GM12878 (cell line): ENCODE results near the gene MB21D2. TPM values are rescaled to one million over a fixed set of nuclear protein-coding genes. Genes with fewer than 3 reads are reported as not detected.

Source experiments
- ATAC-seq: fragments of 200-7000 bp; cut with Tn5 transposase; 3 replicates; pipeline ENCODE4 v1.9.1; 2020; ENCODE audit warnings: mild to moderate bottlenecking, moderate library complexity
- BruUV-seq: library from RNA; stranded (reverse); fragments of 400-500 nt; replicated peaks from 2 replicates; lab custom pipeline; 2021; lab: Mats Ljungman, UMichigan
- CTCF ChIA-PET: fragments of 300-600 bp; sonication (Branson Sonifier 250); formaldehyde crosslinking; extraction: SDS; loops from one replicate; lab custom pipeline; 2021; ENCODE audit warnings: inconsistent platforms; lab: Yijun Ruan, JAX
- POLR2A ChIA-PET: fragments of 350-600 bp; formaldehyde crosslinking; extraction: SDS; loops from one replicate; lab custom pipeline; 2021; ENCODE audit warnings: inconsistent platforms; lab: Charles Lee
- RAD21 ChIA-PET: fragments of 300-600 bp; sonication (Branson Sonifier 250); formaldehyde crosslinking; loops from one replicate; lab custom pipeline; 2023; ENCODE audit warnings: antibody characterized with exemption; ENCODE audit not compliant: unreplicated experiment; lab: Charles Lee
- SMC1A ChIA-PET: fragments of 300-600 bp; sonication (Branson Sonifier 250); formaldehyde crosslinking; loops from one replicate; lab custom pipeline; 2023; ENCODE audit not compliant: unreplicated experiment, uncharacterized antibody; lab: Charles Lee
- DNase-seq: peaks from one replicate; pipeline ENCODE4 v3.0.0-alpha.2; 2011; ENCODE audit warnings: low read depth, low spot score
- FAIRE-seq: peaks from 3 replicates; lab custom pipeline; 2011; peaks lifted over from hg19 to GRCh38; lab: Jason Lieb, UNC
- H2AFZ ChIP-seq: 2 replicates; pipeline ENCODE4 v1.6.0; 2011; ENCODE audit warnings: low read depth, low read length, control low read depth; ENCODE audit not compliant: control insufficient read depth
- H3K27ac ChIP-seq: 2 replicates; pipeline ENCODE4 v1.5.1; 2011; ENCODE audit warnings: control low read depth; ENCODE audit not compliant: control insufficient read depth, insufficient read depth
- H3K27me3 ChIP-seq, 2 experiments: replicated peaks in 1 of 2; 2 replicates each; pipeline versions ENCODE4 v1.6.0 to v1.6.1; 2011; ENCODE audit warnings: low read length in 1 of 2; ENCODE audit not compliant: control insufficient read depth in 2 of 2, insufficient read depth in 2 of 2
- H3K36me3 ChIP-seq, 2 experiments: 2 replicates each; pipeline ENCODE4 v1.5.1; 2011; ENCODE audit warnings: low read length in 1 of 2; ENCODE audit not compliant: control insufficient read depth in 2 of 2, insufficient read depth in 2 of 2
- H3K4me1 ChIP-seq: 2 replicates; pipeline ENCODE4 v1.6.1; 2011; ENCODE audit warnings: mild to moderate bottlenecking, low read length, moderate library complexity, mixed read lengths; ENCODE audit not compliant: control insufficient read depth, insufficient read depth
- H3K4me2 ChIP-seq: 2 replicates; pipeline ENCODE4 v1.6.0; 2011; ENCODE audit warnings: control low read depth; ENCODE audit not compliant: control insufficient read depth, insufficient read depth
- H3K4me3 ChIP-seq: fragments of 200-600 bp; sonication (generic); 2 replicates; pipeline ENCODE4 v1.5.1; 2016
- H3K79me2 ChIP-seq: 2 replicates; pipeline ENCODE4 v1.6.0; 2011; ENCODE audit warnings: low read length; ENCODE audit not compliant: control insufficient read depth, insufficient read depth
- H3K9ac ChIP-seq: 2 replicates; pipeline ENCODE4 v1.8.0; 2011; ENCODE audit warnings: low read length, control low read depth, mixed read lengths; ENCODE audit not compliant: control insufficient read depth, insufficient read depth
- H3K9me3 ChIP-seq: replicated peaks from 3 replicates; pipeline ENCODE4 v1.5.1; 2011; ENCODE audit warnings: mild to moderate bottlenecking, low read length; ENCODE audit not compliant: control insufficient read depth, insufficient read depth
- H4K20me1 ChIP-seq: 2 replicates; pipeline ENCODE4 v1.6.0; 2011; ENCODE audit not compliant: control insufficient read depth, insufficient read depth
- E2F8 ChIP-seq: fragments of 450-650 bp; IDR thresholded peaks from 2 replicates; pipeline ENCODE4 v1.6.1; 2018; ENCODE audit warnings: mild to moderate bottlenecking, low read depth, moderate library complexity; ENCODE audit not compliant: partially characterized antibody
- EP300 ChIP-seq, 2 experiments: fragments of 150-350 bp in 1 of 2; IDR thresholded peaks; 2 replicates each; pipeline ENCODE4 v1.6.1; 2011 to 2012; ENCODE audit warnings: low read depth in 2 of 2, low read length in 2 of 2, borderline replicate concordance in 1 of 2, improper control_type of control experiment in 1 of 2, inconsistent platforms in 1 of 2; ENCODE audit not compliant: control insufficient read depth in 1 of 2
- ESRRA ChIP-seq: IDR thresholded peaks from 2 replicates; pipeline ENCODE4 v1.6.1; 2012; ENCODE audit warnings: mild to moderate bottlenecking, low read length, improper control_type of control experiment
- HSF1 ChIP-seq: fragments of 150-350 bp; IDR thresholded peaks from 2 replicates; pipeline ENCODE4 v1.6.1; 2014; ENCODE audit warnings: mild to moderate bottlenecking, low read depth, low read length
- IRF3 ChIP-seq: fragments of 450-650 bp; IDR thresholded peaks from 2 replicates; pipeline ENCODE4 v1.6.1; 2014; ENCODE audit warnings: mild to moderate bottlenecking
- KDM1A ChIP-seq: fragments of 200-600 bp; sonication (generic); IDR thresholded peaks from 2 replicates; pipeline ENCODE4 v1.6.1; 2016; ENCODE audit warnings: borderline replicate concordance
- MLLT1 ChIP-seq: fragments of 450-650 bp; IDR thresholded peaks from 2 replicates; pipeline ENCODE4 v1.6.1; 2016; ENCODE audit warnings: mild to moderate bottlenecking
- MYC ChIP-seq: IDR thresholded peaks from 2 replicates; pipeline ENCODE4 v1.6.1; 2011; ENCODE audit warnings: mild to moderate bottlenecking, low read length, moderate library complexity, inconsistent platforms; ENCODE audit not compliant: insufficient read depth, insufficient replicate concordance, insufficient read length, severe bottlenecking
- NFXL1 ChIP-seq: fragments of 450-650 bp; IDR thresholded peaks from 2 replicates; pipeline ENCODE4 v1.6.1; 2017; ENCODE audit warnings: antibody characterized with exemption, mild to moderate bottlenecking, borderline replicate concordance
- PBX3 ChIP-seq: IDR thresholded peaks from 2 replicates; pipeline ENCODE4 v1.6.1; 2011; ENCODE audit warnings: mild to moderate bottlenecking, low read depth, low read length, moderate library complexity; ENCODE audit not compliant: insufficient replicate concordance
- RCOR1 ChIP-seq: conservative IDR thresholded peaks from 2 replicates; pipeline ENCODE4 v1.6.1; 2012; ENCODE audit warnings: low read depth, low read length, improper control_type of control experiment
- RUNX3 ChIP-seq: IDR thresholded peaks from 2 replicates; pipeline ENCODE4 v1.6.1; 2012; ENCODE audit warnings: low read length, inconsistent platforms
- SMARCA5 ChIP-seq: fragments of 450-650 bp; IDR thresholded peaks from 2 replicates; pipeline ENCODE4 v1.6.1; 2017; ENCODE audit warnings: mild to moderate bottlenecking
- SUZ12 ChIP-seq: fragments of 200-600 bp; sonication (generic); IDR thresholded peaks from one replicate; pipeline ENCODE4 v1.6.1; 2018; ENCODE audit warnings: antibody characterized with exemption, mild to moderate bottlenecking; ENCODE audit not compliant: unreplicated experiment
- WGBS: methylation state at CpG from one replicate; pipeline ENCODE4 v1.1.6; 2016; ENCODE audit warnings: low lambda C conversion rate; ENCODE audit not compliant: insufficient replicate concordance, insufficient coverage; ENCODE audit errors: missing lambda C conversion rate; 5-methylcytosine and 5-hydroxymethylcytosine counted together
- in situ Hi-C: fragments of 300-500 bp; cut with MboI; formaldehyde crosslinking; loops from 9 replicates; pipeline ENCODE4 v1.14.3; 2018; ENCODE audit warnings: mixed read lengths
- intact Hi-C: fragments of 100-400 bp; cut with micrococcal nuclease; formaldehyde crosslinking; loops from one replicate; pipeline ENCODE4 v1.14.2; 2022; ENCODE audit not compliant: unreplicated experiment
- polyA plus RNA-seq, 11 experiments: library from polyadenylated mRNA; depleted of rRNA in 4 of 11; unstranded in 6 of 11; stranded (reverse) in 5 of 11; fragments of >200 nt; fragmentation: Nextera tagmentation in 4 of 11; fragmentation: Illumina TruSeq in 1 of 11; extraction: Ambion mirVana in 4 of 11; extraction: Trizol in 1 of 11; gene quantifications; 1 replicate in 1 of 11; 2 replicates in 10 of 11; pipeline versions ENCODE4 v1.2.1 to v1.2.3, GENCODE V29; 2011 to 2016; ENCODE audit warnings: inconsistent platforms in 2 of 11, missing spikeins in 2 of 11, low read depth in 1 of 11
- total RNA-seq, 4 experiments: library from RNA; depleted of rRNA in 3 of 4; stranded (reverse); fragments of >200 nt in 3 of 4; fragmentation: Illumina TruSeq in 1 of 4; extraction: Trizol in 1 of 4; gene quantifications; 2 replicates each; pipeline versions ENCODE4 v1.2.1 to v1.2.3, GENCODE V29; 2013 to 2021

MB21D2 gene
- total and polyA plus RNA-seq, 10 of the 15 experiments (the other 5 are each of a cell fraction or from before 2014, with no cell fraction given), result 7.9 to 21.2 (median 15.3) TPM

GRCh38 chr3:192929146-192929545 is 11.5 kb upstream of the MB21D2 start (continued):
- TF ChIP-seq E2F8 (no peak), PBX3 (no peak), HSF1 (no peak), MYC (no peak), NFXL1 (no peak)
- TF ChIP-seq, all 136 proteins: peak for 0

- ChIA-PET SMC1A (interaction anchor here (0.6 to 1.1 kb wide), 4 partner anchors 11 to 115 kb away, joined by 3 to 7 read pairs (median 5); partner anchors contain the start of gene MB21D2), POLR2A (no interaction called here), CTCF (interaction anchor here (1.0 to 3.8 kb wide), 6 partner anchors 9 to 116 kb away, joined by 3 to 13 read pairs (median 6); no protein-coding TSS in a partner anchor), RAD21 (interaction anchor here (1.3 kb wide), 1 partner anchor 13 kb away, joined by 4 read pairs; no protein-coding TSS in a partner anchor)
- Histone ChIP-seq H3K9ac (no peak overlapping the region), H3K79me2 (no peaks in the 10 kb centered on the region), H3K27me3 (no peaks in the 10 kb centered on the region), H4K20me1 (no peaks in the 10 kb centered on the region), H3K36me3 (no peaks in the 10 kb centered on the region), H3K9me3 (no peaks in the 10 kb centered on the region), H2AFZ (no peak overlapping the region), H3K4me2 (no peak overlapping the region), H3K4me1 (no peaks in the 10 kb centered on the region), H3K27ac (no peak overlapping the region), H3K4me3 (no peak overlapping the region)
- 69% methylated on average over 6 of the region's 6 CpGs for WGBS
- FAIRE-seq (no peak), DNase-seq (no peak), ATAC-seq (no peak)
- in situ Hi-C loops (no loop called here), intact Hi-C loops (no loop called here)
- no TSS peak for BruUV-seq
- TF ChIP-seq RUNX3, result no peak
- TF ChIP-seq SMARCA5, result no peak
- no peak for TF ChIP-seq SUZ12
- TF ChIP-seq EP300 (IDR thresholded peaks at IDR 0.05; ENCODE audit: borderline replicate concordance in 1 of 2, control insufficient read depth in 1 of 2, low read depth in 2 of 2, low read length in 2 of 2), result no peak
- TF ChIP-seq IRF3, result no peak
- TF ChIP-seq MLLT1, result no peak
- no peak for TF ChIP-seq RCOR1
- TF ChIP-seq ESRRA, result no peak
- no peak for TF ChIP-seq KDM1A
These were observed 11.1 kb upstream of the MB21D2 start for GRCh38 chr3:192928720-192929119.
